Nucleus accumbens (tissue), 56 donors: ENCODE measurements around the gene B3GNT7.
A peak's percentile ranks its signal among the peaks of the same experiment; 100 is the strongest.
"Not testable (repeated sequence)": the region's sequence is repeated elsewhere in the genome, so short reads cannot be mapped to it uniquely, and the experiment has no call there.

ENCODE experiments used
- DNase-seq, 56 donors: peaks; one replicate each; lab custom pipeline; 2025; lab: John Stamatoyannopoulos, UW

The B3GNT7 gene

DNA sequence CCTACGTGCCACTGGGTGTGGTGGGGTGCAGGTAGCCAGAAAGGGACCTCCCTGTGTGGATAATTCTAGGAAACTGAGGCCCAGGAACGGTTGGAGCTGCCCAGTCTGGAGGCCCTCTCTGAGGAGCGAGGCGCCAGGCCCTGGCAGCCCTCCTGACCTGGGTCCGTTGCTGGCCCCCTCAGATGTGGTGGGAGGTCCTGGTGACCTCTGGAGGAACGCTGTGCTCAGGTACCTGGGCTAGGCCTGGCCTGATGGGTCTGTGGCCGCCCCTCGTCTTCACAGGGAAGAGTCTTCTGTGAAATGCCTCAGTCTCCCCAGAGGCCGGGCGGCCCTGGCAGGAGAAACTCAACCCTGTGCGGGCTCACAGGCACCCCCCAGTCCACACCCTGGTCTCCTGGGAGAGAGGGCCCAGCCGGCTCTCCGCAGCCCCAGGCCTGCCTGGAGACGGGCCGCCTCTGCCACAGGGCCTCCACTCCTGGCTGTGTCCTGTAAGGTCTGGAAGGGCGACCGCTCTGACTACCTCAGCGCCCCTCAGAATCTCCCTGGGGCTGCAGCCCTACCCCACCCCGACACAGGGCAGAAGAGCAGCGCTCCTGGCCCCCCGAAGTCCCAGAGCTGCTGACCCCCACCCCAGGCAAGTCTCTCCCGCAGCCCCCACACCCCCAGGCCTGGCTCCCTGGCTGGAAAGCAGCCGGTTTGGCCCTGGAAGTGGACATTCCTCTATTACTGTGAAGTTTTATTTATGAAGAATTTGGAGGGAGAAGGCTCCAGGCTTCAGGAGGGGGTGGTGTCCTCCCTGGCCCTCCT, 3.7 kb downstream of the B3GNT7 start:
- DNase-seq = no peak

DNA sequence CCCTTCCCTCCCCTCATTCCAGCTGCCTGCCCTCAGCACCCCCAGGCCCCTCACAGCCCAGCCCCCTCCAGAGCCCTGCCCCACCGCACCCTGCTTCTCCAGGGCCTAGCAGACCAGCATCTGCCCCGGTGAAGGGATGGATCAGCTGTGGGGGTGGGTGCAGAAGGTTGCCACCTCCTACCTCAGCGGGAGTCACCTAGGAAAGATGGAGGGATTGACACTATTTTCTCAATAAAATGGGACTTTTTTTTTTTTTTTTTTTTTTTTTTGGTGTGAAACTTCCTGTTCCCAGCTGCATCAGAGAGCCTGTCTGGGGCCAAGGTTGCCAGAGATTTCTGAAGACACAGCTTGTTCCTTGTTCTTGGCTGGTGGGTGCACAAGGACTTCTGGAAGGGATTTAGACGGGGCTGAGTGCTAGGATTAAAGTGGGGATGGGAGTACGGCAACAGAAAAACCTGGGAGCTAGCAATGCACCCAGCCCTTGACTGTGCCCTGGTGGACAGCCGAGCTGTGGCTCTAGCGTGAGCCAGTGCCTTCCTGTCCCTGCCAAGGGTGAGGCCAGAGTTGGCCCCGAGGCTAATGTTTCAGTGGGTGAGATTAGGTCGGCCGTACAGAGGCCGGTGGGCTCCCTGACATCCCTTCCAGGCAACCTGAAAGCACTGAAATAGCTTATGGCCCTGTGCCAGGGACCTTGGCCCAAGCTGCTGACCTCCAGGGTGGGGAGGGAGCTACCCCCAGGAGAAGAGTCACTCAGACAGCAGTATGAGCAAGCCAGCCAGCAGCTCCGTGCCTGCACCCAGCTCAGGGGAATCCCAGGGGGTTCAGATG, 4.6 kb downstream of the B3GNT7 start:
- DNase-seq = peak in 26 of 56 donors; percentile 21 to 72 (median 43)

DNA sequence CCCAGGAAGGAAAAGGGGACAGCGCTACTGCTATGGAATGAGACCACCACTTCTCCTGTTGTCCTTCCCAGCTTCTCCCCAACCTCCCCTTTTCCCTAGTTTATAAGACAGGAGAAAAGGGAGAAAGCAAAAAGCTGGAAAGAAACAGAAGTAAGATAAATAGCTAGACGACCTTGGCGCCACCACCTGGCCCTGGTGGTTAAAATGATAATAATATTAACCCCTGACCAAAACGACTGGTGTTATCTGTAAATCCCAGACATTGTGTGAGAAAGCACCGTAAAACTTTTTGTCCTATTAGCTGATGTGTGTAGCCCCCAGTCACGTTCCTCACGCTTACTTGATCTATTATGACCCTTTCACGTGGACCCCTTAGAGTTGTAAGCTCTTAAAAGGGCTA, 5.2 kb downstream of the B3GNT7 start:
- not testable (repeated sequence) for DNase-seq

DNA sequence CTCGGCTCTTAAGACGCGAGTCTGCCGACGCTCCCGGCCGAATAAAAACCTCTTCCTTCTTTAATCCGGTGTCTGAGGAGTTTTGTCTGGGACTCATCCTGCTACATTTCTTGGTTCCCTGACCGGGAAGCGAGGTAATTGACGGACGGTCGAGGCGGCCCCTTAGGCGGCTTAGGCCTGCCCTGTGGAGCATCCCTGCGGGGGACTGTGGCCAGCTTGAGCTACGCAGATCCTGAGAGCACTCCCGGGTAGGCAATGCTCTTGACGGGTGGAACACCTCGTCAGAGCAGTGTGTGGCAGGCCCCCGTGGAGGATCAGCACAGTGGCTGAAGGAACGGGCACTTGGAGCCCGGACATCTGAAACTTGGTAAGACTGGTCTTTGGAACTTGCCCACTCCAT, 5.6 kb downstream of the B3GNT7 start:
- not testable (repeated sequence) for DNase-seq

DNA sequence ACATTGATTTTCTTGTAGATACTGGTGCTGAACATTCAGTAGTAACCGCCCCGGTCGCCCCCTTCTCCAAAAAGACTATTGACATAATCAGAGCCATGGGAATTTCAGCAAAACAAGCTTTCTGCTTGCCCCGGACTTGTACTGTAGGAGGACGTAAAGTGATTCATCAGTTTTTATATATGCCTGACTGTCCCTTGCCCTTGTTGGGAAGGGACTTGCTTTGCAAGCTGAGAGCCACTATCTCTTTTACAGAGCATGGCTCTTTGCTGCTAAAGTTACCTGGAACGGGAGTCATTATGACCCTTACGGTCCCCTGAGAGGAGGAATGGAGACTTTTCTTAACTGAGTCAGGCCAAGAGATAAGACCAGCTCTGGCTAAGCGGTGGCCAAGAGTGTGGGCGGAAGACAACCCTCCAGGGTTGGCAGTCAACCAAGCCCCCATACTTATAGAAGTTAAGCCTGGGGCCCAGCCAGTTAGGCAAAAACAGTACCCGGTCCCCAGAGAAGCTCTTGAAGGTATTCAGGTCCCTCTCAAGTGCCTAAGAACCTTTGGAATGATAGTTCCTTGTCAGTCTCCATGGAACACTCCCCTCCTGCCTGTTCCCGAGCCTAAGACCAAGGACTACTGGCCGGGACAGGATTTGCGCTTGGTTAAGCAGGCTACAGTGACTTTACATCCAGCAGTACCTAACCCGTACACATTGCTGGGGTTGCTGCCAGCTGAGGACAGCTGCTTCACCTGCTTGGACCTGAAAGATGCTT, 8.1 kb downstream of the B3GNT7 start:
- DNase-seq = not testable (repeated sequence)

DNA sequence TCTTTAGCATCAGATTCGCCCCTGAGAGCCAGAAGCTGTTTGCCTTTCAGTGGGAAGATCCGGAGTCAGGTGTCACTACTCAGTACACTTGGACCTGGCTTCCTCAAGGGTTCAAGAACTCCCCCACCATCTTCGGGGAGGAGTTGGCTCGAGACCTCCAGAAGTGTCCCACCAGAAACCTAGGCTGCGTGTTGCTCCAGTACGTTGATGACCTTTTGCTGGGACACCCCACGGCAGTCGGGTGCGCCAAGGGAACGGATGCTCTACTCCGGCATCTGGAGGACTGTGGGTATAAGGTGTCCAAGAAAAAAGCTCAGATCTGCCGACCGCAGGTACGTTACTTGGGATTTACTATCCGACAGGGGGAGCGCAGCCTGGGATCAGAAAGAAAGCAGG, 8.7 kb downstream of the B3GNT7 start:
- not testable (repeated sequence) for DNase-seq

DNA sequence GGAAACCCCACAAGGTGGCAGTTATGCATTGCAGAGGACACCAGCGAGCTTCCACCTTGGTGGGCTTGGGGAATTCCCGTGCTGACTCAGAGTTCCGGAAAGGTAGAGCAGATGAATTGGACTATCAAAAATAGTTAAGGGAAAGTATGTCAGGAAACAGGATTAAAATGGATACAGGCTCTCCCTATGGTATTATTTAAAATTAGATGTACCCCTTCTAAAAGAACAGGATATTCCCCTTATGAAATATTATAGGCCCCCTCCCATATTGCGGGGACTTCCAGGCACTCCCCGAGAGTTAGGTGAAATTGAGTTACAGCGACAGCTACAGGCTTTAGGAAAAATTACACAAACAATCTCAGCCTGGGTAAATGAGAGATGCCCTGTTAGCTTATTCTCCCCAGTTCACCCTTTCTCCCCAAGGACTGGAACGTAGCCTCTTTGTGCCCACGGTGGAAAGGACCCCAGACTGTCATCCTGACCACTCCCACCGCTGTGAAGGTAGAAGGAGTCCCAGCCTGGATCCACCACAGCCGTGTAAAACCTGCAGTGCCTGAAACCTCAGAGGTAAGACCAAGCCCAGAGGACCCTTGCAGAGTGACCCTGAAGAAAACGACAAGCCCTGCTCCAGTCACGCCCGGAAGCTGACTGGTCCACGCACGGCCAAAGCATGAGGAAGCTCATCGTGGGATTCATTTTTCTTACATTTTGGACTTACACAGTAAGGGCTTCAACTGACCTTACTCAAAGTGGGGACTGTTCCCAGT, 10.3 kb downstream of the B3GNT7 start:
- DNase-seq = not testable (repeated sequence)

DNA sequence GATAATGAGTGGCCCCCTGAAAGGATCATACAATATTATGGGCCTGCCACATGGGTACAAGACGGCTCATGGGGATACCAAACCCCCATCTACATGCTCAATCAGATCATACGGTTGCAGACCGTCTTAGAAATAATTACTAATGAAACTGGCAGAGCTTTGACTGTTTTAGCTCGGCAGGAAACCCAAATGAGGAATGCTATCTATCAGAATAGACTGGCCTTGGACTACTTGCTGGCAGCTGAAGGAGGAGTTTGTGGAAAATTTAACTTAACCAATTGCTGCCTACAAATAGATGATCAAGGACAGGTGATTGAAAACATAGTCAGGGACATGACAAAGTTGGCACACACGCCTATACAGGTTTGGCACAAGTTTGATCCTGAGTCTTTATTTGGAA, 12.2 kb downstream of the B3GNT7 start:
- DNase-seq = not testable (repeated sequence)

DNA sequence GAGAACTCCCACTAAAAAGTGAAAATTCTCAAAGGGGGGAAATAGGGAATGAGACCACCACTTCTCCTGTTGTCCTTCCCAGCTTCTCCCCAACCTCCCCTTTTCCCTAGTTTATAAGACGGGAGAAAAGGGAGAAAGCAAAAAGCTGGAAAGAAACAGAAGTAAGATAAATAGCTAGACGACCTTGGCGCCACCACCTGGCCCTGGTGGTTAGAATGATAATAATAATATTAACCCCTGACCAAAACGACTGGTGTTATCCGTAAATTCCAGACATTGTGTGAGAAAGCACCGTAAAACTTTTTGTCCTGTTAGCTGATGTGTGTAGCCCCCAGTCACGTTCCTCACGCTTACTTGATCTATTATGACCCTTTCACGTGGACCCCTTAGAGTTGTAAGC, 12.8 kb downstream of the B3GNT7 start:
- not testable (repeated sequence) for DNase-seq

DNA sequence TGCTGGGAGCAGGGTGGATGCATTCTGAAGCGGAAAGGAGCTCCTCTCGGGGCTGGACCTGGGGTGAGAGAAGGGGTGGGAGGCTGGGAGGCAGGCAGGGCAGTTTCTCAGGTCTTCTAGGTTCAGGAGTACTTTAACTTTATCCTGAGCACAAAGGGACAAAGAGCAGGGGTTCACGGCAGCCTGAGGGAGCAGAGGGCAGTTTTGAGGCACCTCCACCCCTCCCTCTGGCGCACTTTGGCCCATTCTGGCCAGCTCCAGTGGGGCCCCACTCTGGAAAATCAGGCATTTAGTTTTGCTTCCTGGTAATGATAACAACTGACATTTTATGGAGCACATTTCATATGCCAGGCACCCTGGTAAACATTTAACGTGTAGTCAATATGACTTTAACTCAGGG, 14.3 kb downstream of the B3GNT7 start:
- DNase-seq = no peak

DNA sequence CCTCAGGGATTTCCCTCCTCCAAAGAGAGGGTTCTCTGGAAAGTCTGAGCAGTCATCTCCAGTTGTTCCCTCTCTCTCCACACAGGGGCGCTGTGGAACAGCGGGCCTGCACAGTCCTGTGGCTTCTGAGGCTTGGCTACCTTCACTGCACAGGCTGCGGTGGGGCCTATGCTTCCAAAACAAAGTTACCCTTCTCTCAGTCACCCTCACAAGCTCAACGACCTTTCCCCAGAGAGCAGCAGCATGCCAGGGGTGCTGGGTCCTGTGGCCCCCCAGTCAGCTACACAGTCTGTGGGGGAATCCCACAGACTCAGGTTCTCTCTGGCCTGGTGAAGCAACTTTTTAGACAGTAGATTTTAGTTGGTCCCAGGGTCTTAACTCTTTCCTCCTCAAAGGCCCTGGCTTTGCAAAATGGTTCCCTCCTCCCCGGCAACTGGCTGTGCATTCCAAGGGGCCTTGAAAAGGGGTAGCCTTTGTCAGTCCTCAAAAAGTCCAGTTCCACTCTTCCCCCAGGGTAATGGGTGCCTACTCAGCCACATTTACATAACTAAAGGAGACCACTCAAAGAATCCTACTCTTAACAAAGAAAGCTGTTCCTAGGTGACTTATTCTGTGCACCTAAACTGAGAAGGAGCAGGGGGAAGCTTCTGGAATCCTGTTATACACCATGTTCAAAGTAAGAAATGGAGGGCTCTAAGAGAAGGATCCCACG, 14.9 kb downstream of the B3GNT7 start:
- DNase-seq = no peak

DNA sequence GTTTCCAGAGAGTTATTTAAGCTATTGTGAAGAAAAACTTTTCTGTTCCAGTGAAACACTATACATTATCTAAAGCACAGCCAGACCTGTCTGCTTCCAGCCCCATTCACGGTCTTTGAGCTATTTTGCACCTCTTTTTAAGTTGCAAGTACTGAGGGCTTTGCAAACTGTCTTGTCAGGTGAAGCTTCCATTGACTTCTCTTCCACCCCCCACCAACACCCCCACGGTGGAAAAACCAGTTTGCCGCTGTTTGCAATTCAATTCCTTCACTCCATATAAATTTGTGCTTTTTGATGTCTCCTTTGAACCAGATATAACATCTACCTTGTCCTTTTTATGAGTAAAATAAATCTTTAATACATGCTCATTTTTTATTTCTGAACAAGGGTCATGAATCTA, 15.7 kb downstream of the B3GNT7 start:
- peak in 2 of 56 donors; percentile 22 to 37 for DNase-seq

DNA sequence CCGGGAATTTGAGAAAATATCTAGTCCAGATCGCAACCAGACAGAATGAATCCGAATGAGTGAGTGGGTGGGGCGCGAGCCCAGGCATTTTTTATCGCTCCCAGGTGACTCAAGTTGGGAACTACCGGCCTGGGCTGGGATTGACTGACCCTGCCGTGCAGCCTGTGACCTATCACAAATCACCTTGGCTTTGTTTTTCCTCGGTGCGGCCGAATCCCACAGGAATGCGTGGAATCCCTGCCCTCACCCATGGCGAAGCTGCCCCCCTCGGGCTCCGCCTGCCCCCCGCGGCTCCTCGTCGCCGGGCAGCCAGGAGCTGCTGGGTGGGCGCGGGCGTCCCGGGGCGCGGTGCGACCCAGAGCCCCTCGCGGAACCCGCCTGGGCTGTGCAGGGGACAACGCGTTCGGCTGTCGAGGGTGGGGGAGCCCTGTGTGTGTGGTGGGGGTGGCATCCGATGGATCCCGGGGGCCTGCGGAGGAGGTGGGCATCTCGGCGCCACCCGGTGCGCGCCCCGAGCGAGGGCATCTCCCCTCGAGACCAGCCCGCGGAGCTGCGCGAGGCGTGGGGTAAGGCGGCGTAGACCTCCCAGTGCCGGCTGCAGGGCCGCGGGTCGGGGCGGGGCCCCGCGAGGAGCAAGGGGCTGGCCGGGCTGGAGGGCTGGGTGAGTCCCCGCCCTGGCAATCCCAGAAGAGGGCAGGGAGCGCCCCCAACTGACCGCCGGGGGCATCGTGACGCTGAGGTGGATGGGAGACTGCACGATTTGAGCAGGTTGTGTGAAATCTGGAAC, 16.5 kb downstream of the B3GNT7 start:
- DNase-seq = peak in 52 of 56 donors; percentile 26 to 93 (median 76)

DNA sequence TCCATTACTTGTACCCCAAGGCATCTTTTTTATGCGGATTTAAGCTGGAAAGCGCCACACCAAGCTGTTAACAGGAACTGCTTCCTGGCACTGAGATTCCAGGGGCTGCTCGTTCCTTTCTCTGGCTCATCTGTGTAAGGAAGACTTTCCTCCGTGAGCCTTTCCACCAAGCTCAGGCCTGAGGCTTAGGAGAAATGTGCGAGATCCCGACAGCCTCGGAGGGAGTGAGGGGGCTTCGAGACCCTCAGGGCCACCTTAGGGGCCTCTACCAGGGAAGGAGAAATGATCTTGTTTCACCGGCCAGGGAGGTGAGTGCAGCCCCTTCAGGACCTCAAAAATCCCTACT, 17.1 kb downstream of the B3GNT7 start:
- no peak for DNase-seq

DNA sequence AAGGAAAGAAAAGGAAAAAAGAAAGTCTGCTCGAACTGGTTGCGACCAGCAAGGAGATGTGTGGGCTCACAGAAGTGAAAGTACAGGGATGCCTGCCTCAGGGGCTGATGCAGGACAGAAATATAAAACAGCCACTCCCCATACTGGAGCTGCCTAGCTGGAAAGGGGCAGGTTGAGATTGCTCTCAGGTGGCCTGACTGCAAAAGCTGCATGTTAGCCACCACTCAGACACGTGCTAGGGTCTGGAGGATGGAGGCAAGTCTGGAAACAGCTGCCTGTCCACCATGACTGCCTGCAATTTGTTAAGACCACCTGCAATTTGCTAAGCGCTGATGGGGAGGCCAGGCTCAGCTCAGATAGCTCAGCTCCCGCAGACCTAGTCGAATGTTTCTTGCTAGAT, 17.9 kb downstream of the B3GNT7 start:
- no peak for DNase-seq

DNA sequence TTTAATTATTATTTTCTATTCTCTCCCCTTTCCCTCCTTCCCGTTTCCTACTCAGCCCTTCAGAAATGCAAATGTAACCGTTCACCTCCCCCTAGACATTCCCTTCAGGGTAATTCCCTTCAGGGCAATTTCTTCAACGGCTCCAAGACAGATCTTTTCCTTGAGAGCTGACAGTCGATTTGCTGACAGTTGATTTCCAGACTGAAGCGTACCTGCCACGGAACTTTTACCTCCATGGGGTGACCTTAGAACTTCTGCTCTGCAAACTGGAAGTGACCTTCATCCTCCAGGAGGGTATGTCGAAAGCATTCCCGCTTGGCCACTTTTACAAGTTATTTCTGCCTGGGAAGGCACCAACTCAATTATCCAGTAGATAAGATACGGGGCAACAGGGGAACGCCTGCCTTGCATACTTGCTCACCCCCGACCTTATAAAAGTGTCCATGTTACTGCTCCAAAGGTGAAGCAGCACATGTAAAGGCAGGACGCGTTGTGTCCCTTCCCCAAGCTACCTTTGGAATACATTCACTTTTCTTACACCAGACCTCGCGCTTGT, 18.5 kb downstream of the B3GNT7 start:
- no peak for DNase-seq

DNA sequence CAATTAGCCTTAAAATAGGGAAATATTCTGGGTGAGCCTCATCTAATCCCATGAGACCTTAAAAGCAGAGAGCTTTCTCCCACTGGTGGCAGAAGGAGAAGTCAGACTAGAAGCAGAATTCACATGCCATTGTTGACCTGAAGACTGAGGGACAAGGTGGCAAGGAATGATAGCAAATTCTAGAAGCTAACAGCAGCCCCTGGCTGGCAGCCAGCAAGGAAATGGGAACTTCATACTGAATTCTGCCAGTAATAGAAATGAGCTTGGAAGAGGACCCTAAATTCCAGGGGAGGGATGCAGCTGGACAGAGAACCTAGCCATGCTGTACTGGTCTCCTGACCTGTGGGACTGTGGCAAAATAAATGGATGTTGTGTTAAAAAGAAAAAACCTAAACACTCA, 19.5 kb downstream of the B3GNT7 start:
- no peak for DNase-seq

DNA sequence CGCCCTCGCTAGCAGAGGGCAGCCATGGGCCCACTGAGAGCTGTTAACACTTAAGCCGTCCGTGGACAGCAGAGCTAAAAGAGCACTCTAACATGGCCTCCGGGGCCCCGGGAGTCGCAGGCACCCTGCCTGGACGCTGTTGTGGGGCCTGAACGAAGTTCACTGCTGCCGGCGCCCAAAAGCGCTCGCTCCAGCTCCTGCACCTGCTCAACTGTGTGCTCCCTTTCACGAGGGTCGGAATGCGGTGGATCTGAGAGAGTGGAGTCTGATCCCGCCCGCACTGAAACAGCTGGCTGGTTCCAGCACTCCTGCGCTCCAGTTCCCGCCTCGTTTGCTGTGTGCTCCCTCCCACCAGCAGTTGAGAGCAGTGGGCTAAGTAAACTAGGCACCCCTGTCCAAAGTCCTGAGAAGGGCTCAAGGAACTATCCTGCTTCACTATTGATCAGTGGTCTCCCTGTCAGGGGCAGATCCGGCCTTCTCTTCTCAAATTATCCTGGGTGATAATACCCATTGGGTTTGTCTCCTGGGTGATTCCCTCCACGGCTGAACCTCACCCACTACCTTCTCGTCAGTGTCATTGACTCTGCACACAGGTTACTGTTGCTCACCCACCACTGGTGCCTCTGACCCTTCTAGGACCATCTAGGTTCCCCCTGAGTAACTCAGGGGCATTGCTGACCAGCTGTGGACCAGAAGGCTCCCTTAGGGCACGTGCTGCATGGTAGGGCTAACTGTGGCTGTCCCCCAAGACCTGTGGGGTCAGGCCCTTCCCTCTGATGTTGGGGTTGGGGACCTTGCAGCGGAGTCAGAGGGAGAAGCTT, 23.5 kb downstream of the B3GNT7 start:
- DNase-seq = no peak
